MM.1S (cell line): ENCODE results near the gene S1PR5.

Source experiments
- DNase-seq: peaks from one replicate; pipeline ENCODE4 v3.0.0-alpha.2; 2015
- H2AFZ ChIP-seq: fragments of 300-600 bp; sonication (generic); 2 replicates; pipeline ENCODE4 v1.6.0; 2016; ENCODE audit warnings: antibody characterized with exemption, low read length
- H3F3A ChIP-seq: fragments of 300-600 bp; sonication (generic); 2 replicates; pipeline ENCODE4 v1.6.1; 2016; ENCODE audit warnings: mild to moderate bottlenecking, antibody characterized with exemption, low read length, moderate library complexity, mixed read lengths; ENCODE audit not compliant: insufficient read depth
- H3K27ac ChIP-seq: fragments of 300-600 bp; sonication (generic); 2 replicates; pipeline ENCODE4 v1.5.1; 2016; ENCODE audit warnings: mild to moderate bottlenecking, low read length
- H3K27me3 ChIP-seq: fragments of 300-600 bp; sonication (generic); replicated peaks from 2 replicates; pipeline ENCODE4 v1.6.0; 2016; ENCODE audit warnings: low read length; ENCODE audit not compliant: insufficient read depth
- H3K36me3 ChIP-seq: fragments of 300-600 bp; sonication (generic); replicated peaks from 2 replicates; pipeline ENCODE4 v1.6.1; 2016; ENCODE audit warnings: mild to moderate bottlenecking, low read length, mixed read lengths; ENCODE audit not compliant: insufficient read depth
- H3K4me1 ChIP-seq: fragments of 300-600 bp; sonication (generic); 2 replicates; pipeline ENCODE4 v1.6.1; 2016; ENCODE audit warnings: low read length, mixed read lengths
- H3K4me2 ChIP-seq: fragments of 300-600 bp; sonication (generic); 2 replicates; pipeline ENCODE4 v1.6.0; 2016; ENCODE audit warnings: low read depth, low read length
- H3K4me3 ChIP-seq: fragments of 300-600 bp; sonication (generic); 2 replicates; pipeline ENCODE4 v1.5.1; 2016; ENCODE audit warnings: low read length, mixed read lengths
- H3K79me2 ChIP-seq: fragments of 300-600 bp; sonication (generic); 2 replicates; pipeline ENCODE4 v1.6.1; 2016; ENCODE audit warnings: mixed run types, low read length, mixed read lengths
- H3K9ac ChIP-seq: fragments of 300-600 bp; sonication (generic); 2 replicates; pipeline ENCODE4 v1.6.1; 2016; ENCODE audit warnings: low read length, mixed read lengths
- H3K9me2 ChIP-seq: fragments of 300-600 bp; sonication (generic); replicated peaks from 2 replicates; pipeline ENCODE4 v1.6.1; 2016; ENCODE audit warnings: mild to moderate bottlenecking, low read length, mixed read lengths; ENCODE audit not compliant: insufficient read depth
- H3K9me3 ChIP-seq: fragments of 300-600 bp; sonication (generic); replicated peaks from 2 replicates; pipeline ENCODE4 v1.6.1; 2016; ENCODE audit warnings: mild to moderate bottlenecking, low read length, mixed read lengths; ENCODE audit not compliant: insufficient read depth
- H4K20me1 ChIP-seq: fragments of 300-600 bp; sonication (generic); 2 replicates; pipeline ENCODE4 v1.6.1; 2016; ENCODE audit warnings: mild to moderate bottlenecking, low read length, moderate library complexity, mixed read lengths; ENCODE audit not compliant: insufficient read depth
- CTCF ChIP-seq: fragments of 300-600 bp; sonication (generic); IDR thresholded peaks from 2 replicates; pipeline ENCODE4 v1.5.1; 2016; ENCODE audit warnings: antibody characterized with exemption, low read length, mixed read lengths
- EZH2 ChIP-seq: fragments of 300-600 bp; sonication (generic); optimal IDR thresholded peaks from 2 replicates; pipeline ENCODE3; 2017; ENCODE audit warnings: low read depth, mild to moderate bottlenecking, antibody characterized with exemption, low read length, mixed read lengths
- EZH2phosphoT487 ChIP-seq: fragments of 300-600 bp; sonication (generic); IDR thresholded peaks from 2 replicates; pipeline ENCODE4 v1.6.1; 2018; ENCODE audit warnings: antibody characterized with exemption, low read length

The S1PR5 gene

GRCh38 chr19:10554760-10555609 lies 37.7 kb upstream of the S1PR5 start:
- Histone ChIP-seq H3K9me3 (no peaks in the 10 kb centered on the region), H4K20me1 (no peaks in the 10 kb centered on the region), H3K4me2 (no peak overlapping the region), H3K79me2 (no peaks in the 10 kb centered on the region), H3F3A (0 out of 2 replicates have a peak, but pooled peaks cover 3% of the 10 kb centered on the region), H3K36me3 (peaks cover 6% of the 10 kb centered on the region; the same call in 1 of the 2 replicates), H2AFZ (no peak overlapping the region), H3K4me1 (no peaks in the 10 kb centered on the region), H3K4me3 (no peak overlapping the region), H3K27me3 (no peaks in the 10 kb centered on the region), H3K9ac (no peak overlapping the region), H3K27ac (no peak overlapping the region), H3K9me2 (no peaks in the 10 kb centered on the region)
- DNase-seq = no peak
- TF ChIP-seq EZH2 (no peak), CTCF (no peak)

- no peaks in the 10 kb centered on the region for H3K9me2 ChIP-seq
- H3K27ac ChIP-seq = no peak overlapping the region
- no peak overlapping the region for H2AFZ ChIP-seq
- H3K27me3 ChIP-seq = no peaks in the 10 kb centered on the region
- no peak overlapping the region for H3K4me3 ChIP-seq
- H3F3A ChIP-seq = 0 out of 2 replicates have a peak, but pooled peaks cover 3% of the 10 kb centered on the region
- no peak for DNase-seq
- H3K9ac ChIP-seq = no peak overlapping the region
- H3K9me3 ChIP-seq = no peaks in the 10 kb centered on the region
- H3K36me3 ChIP-seq = no peaks in the 10 kb centered on the region
- no peak for TF ChIP-seq EZH2phosphoT487
- no peak for TF ChIP-seq CTCF
- TF ChIP-seq EZH2 = no peak
- H3K4me1 ChIP-seq = no peaks in the 10 kb centered on the region
- no peak overlapping the region for H3K4me2 ChIP-seq
- H4K20me1 ChIP-seq = no peaks in the 10 kb centered on the region
- H3K79me2 ChIP-seq = no peaks in the 10 kb centered on the region; the same call in 1 of the 2 replicates
Measured at GRCh38 chr19:10553943-10554381, 36.7 kb upstream of the S1PR5 start.

GRCh38 chr19:10553087-10553667 lies 35.9 kb upstream of the S1PR5 start:
- H3K9me3 ChIP-seq = no peaks in the 10 kb centered on the region
- H3K4me2 ChIP-seq = no peak overlapping the region
- no peak for DNase-seq
- H2AFZ ChIP-seq = no peak overlapping the region
- H3K4me3 ChIP-seq = no peak overlapping the region
- H3K36me3 ChIP-seq = no peaks in the 10 kb centered on the region
- peaks cover 5% of the 10 kb centered on the region; the same call in 1 of the 2 replicates for H3K79me2 ChIP-seq
- H3K27me3 ChIP-seq = no peaks in the 10 kb centered on the region
- 0 out of 2 replicates have a peak, but pooled peaks cover 3% of the 10 kb centered on the region for H3F3A ChIP-seq
- TF ChIP-seq EZH2phosphoT487 (no peak), CTCF (no peak), EZH2 (no peak)
- H3K27ac ChIP-seq = no peak overlapping the region
- no peaks in the 10 kb centered on the region for H4K20me1 ChIP-seq
- H3K9ac ChIP-seq = no peak overlapping the region
- no peaks in the 10 kb centered on the region for H3K4me1 ChIP-seq
- no peaks in the 10 kb centered on the region for H3K9me2 ChIP-seq
